NCI-H226 (cell line): ENCODE data around the gene DSG3.

Source experiments
- DNase-seq: peaks from one replicate; pipeline ENCODE4 v3.0.0-alpha.2; 2015

The DSG3 gene

GRCh38 chr18:31447530-31448191, at the start of gene DSG3:
DSG3 (plus strand) TSS chr18:31447741; CDS start chr18:31447878, 137 bp downstream.
- no peak for DNase-seq

- peak; percentile 69 for DNase-seq
Observed at GRCh38 chr18:31398191-31398590, 49.4 kb upstream of the DSG3 start.

GRCh38 chr18:31399306-31400032, 48.1 kb upstream of the DSG3 start:
- DNase-seq: no peak

GRCh38 chr18:31401156-31402025, 46.1 kb upstream of the DSG3 start:
- no peak for DNase-seq

- DNase-seq: no peak
Observed at GRCh38 chr18:31402026-31402373, 45.5 kb upstream of the DSG3 start.

- no peak for DNase-seq
Observed at GRCh38 chr18:31403409-31403808, 44.1 kb upstream of the DSG3 start.

- no peak for DNase-seq
Observed at GRCh38 chr18:31407649-31408048, 39.9 kb upstream of the DSG3 start.

GRCh38 chr18:31409276-31409675, 38.3 kb upstream of the DSG3 start:
- no peak for DNase-seq

GRCh38 chr18:31410716-31411483, 36.6 kb upstream of the DSG3 start:
- no peak for DNase-seq

GRCh38 chr18:31413137-31413536, 34.4 kb upstream of the DSG3 start:
- DNase-seq: no peak

- no peak for DNase-seq
Observed at GRCh38 chr18:31417850-31418249, 29.7 kb upstream of the DSG3 start.

GRCh38 chr18:31419457-31419932, 28.0 kb upstream of the DSG3 start:
- DNase-seq: no peak

- DNase-seq: no peak
Observed at GRCh38 chr18:31420032-31420431, 27.5 kb upstream of the DSG3 start.

- DNase-seq: no peak
Observed at GRCh38 chr18:31420524-31420923, 27.0 kb upstream of the DSG3 start.

GRCh38 chr18:31424383-31424988, 23.1 kb upstream of the DSG3 start:
- DNase-seq: peak; percentile 12

- DNase-seq: no peak
Observed at GRCh38 chr18:31426021-31426420, 21.5 kb upstream of the DSG3 start.

- no peak for DNase-seq
Observed at GRCh38 chr18:31426871-31427406, 20.6 kb upstream of the DSG3 start.

- no peak for DNase-seq
Observed at GRCh38 chr18:31428211-31428610, 19.3 kb upstream of the DSG3 start.

GRCh38 chr18:31429623-31430022, 17.9 kb upstream of the DSG3 start:
- DNase-seq: peak; percentile 58

GRCh38 chr18:31430072-31430471, 17.5 kb upstream of the DSG3 start:
- no peak for DNase-seq

GRCh38 chr18:31430554-31430953, 17.0 kb upstream of the DSG3 start:
- DNase-seq: no peak

- no peak for DNase-seq
Observed at GRCh38 chr18:31432316-31432715, 15.2 kb upstream of the DSG3 start.
